Keratinocyte (primary cell): ENCODE results near the gene GJA5.

Source experiments
- EZH2 ChIP-seq: IDR thresholded peaks from one replicate; pipeline ENCODE4 v1.6.1; 2012; ENCODE audit warnings: inconsistent platforms, mild to moderate bottlenecking, low read length, moderate library complexity
- TF ChIP-seq, protein P1 (sequence below), 3 experiments: IDR thresholded peaks in 1 of 3; conservative IDR thresholded peaks in 1 of 3; optimal IDR thresholded peaks in 1 of 3; 2 replicates in 2 of 3; 3 replicates in 1 of 3; pipeline versions ENCODE3 to v1.5.1; 2011; ENCODE audit warnings: low read length in 3 of 3, mild to moderate bottlenecking in 3 of 3, moderate library complexity in 2 of 3, control low read depth in 1 of 3, inconsistent platforms in 1 of 3; ENCODE audit not compliant: insufficient read depth in 2 of 3; ENCODE audit errors: extremely low read depth in 1 of 3

GRCh38 chr1:147768101-147768500 is 7.7 kb upstream of the GJA5 start:
- TF ChIP-seq, protein P1, sequence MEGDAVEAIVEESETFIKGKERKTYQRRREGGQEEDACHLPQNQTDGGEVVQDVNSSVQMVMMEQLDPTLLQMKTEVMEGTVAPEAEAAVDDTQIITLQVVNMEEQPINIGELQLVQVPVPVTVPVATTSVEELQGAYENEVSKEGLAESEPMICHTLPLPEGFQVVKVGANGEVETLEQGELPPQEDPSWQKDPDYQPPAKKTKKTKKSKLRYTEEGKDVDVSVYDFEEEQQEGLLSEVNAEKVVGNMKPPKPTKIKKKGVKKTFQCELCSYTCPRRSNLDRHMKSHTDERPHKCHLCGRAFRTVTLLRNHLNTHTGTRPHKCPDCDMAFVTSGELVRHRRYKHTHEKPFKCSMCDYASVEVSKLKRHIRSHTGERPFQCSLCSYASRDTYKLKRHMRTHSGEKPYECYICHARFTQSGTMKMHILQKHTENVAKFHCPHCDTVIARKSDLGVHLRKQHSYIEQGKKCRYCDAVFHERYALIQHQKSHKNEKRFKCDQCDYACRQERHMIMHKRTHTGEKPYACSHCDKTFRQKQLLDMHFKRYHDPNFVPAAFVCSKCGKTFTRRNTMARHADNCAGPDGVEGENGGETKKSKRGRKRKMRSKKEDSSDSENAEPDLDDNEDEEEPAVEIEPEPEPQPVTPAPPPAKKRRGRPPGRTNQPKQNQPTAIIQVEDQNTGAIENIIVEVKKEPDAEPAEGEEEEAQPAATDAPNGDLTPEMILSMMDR (optimal IDR thresholded peaks at IDR 0.05 in 1 of 3, IDR thresholded peaks at IDR 0.05 in 1 of 3, conservative IDR thresholded peaks at IDR 0.05 in 1 of 3; ENCODE audit: extremely low read depth in 1 of 3, insufficient read depth in 2 of 3, low read length in 3 of 3) = no peak
- TF ChIP-seq EZH2 = no peak
